NCI-H748 treated with DMSO at 0.1 percent for 48 hours (cell line): ENCODE data around the gene GSTO2.

Source experiments
- DNase-seq: peaks from one replicate; lab custom pipeline; 2025; lab: John Stamatoyannopoulos, UW

GSTO2 gene

GRCh38 chr10:104253606-104254410, 15.2 kb upstream of the GSTO2 start:
- DNase-seq, result no peak

- DNase-seq, result no peak
Observed at GRCh38 chr10:104254493-104255310, 14.3 kb upstream of the GSTO2 start, which contains the start of gene GSTO1. Gene GSTO1 (plus strand): TSS chr10:104254892. CDS start chr10:104254929, 37 bp downstream.

- DNase-seq, result no peak
Observed at GRCh38 chr10:104255311-104255981, 13.5 kb upstream of the GSTO2 start.

GRCh38 chr10:104256335-104256961, 12.5 kb upstream of the GSTO2 start:
- DNase-seq, result no peak

- no peak for DNase-seq
Observed at GRCh38 chr10:104257235-104257634, 11.7 kb upstream of the GSTO2 start.

GRCh38 chr10:104258209-104258608, 10.8 kb upstream of the GSTO2 start:
- DNase-seq, result no peak

- no peak for DNase-seq
Observed at GRCh38 chr10:104259456-104259855, 9.5 kb upstream of the GSTO2 start.

- no peak for DNase-seq
Observed at GRCh38 chr10:104259999-104260774, 8.8 kb upstream of the GSTO2 start.

GRCh38 chr10:104260775-104261115, 8.2 kb upstream of the GSTO2 start:
- no peak for DNase-seq

- DNase-seq, result no peak
Observed at GRCh38 chr10:104262055-104262454, 6.9 kb upstream of the GSTO2 start.

- no peak for DNase-seq
Observed at GRCh38 chr10:104264783-104265182, 4.2 kb upstream of the GSTO2 start.

GRCh38 chr10:104267721-104268404, 1.1 kb upstream of the GSTO2 start:
- no peak for DNase-seq

- DNase-seq, result no peak
Observed at GRCh38 chr10:104268405-104268712, 625 bp upstream of the GSTO2 start.

- no peak for DNase-seq
Observed at GRCh38 chr10:104273286-104273685, 4.3 kb downstream of the GSTO2 start.

- DNase-seq, result no peak
Observed at GRCh38 chr10:104273899-104274575, 5.1 kb downstream of the GSTO2 start.

GRCh38 chr10:104274762-104275721, 6.1 kb downstream of the GSTO2 start:
- no peak for DNase-seq

GRCh38 chr10:104276192-104276591, 7.2 kb downstream of the GSTO2 start:
- DNase-seq, result no peak

- peak; percentile 48 for DNase-seq
Observed at GRCh38 chr10:104277785-104278184, 8.8 kb downstream of the GSTO2 start.

GRCh38 chr10:104279550-104280259, 10.7 kb downstream of the GSTO2 start:
- DNase-seq, result no peak
